Esophagus muscularis mucosa (tissue), 4 donors: ENCODE data around the gene DACH1. TPM values are rescaled to one million over a fixed set of nuclear protein-coding genes. Genes with fewer than 3 reads are reported as not detected.

Experiments
- DNase-seq: peaks from one replicate; pipeline ENCODE4 v3.0.0-alpha.2; 2017; ENCODE audit errors: extremely low spot score
- H3K27ac ChIP-seq, 4 donors: fragments of 200-600 bp; sonication (generic); replicated peaks in 1 of 4; 1 replicate in 3 of 4; 2 replicates in 1 of 4; pipeline ENCODE4 v1.5.1; 2016 to 2019; ENCODE audit warnings: mild to moderate bottlenecking in 1 of 4
- H3K27me3 ChIP-seq, 4 donors: fragments of 200-600 bp; sonication (generic); one replicate each; pipeline versions ENCODE4 v1.5.1 to v1.6.0; 2016 to 2019
- H3K36me3 ChIP-seq, 4 donors: fragments of 200-600 bp; sonication (generic); one replicate each; pipeline ENCODE4 v1.5.1; 2016 to 2019
- H3K4me1 ChIP-seq, 4 donors: fragments of 200-600 bp; sonication (generic); one replicate each; pipeline ENCODE4 v1.5.1; 2016 to 2019
- H3K4me3 ChIP-seq, 4 donors: fragments of 200-600 bp; sonication (generic); 1 replicate in 2 of 4; 2 replicates in 2 of 4; pipeline ENCODE4 v1.5.1; 2016 to 2019; ENCODE audit warnings: mild to moderate bottlenecking in 4 of 4, moderate library complexity in 1 of 4
- H3K9me3 ChIP-seq, 4 donors: fragments of 200-600 bp; sonication (generic); 1 replicate in 3 of 4; 2 replicates in 1 of 4; pipeline ENCODE4 v1.5.1; 2016 to 2019
- EP300 ChIP-seq: sonication (generic); formaldehyde crosslinking; IDR thresholded peaks from one replicate; pipeline ENCODE4 v1.6.1; 2017; ENCODE audit warnings: antibody characterized with exemption
- POLR2A ChIP-seq: fragments of 450-650 bp; IDR thresholded peaks from one replicate; pipeline ENCODE4 v1.6.1; 2017; ENCODE audit warnings: antibody characterized with exemption, moderate library complexity, mild to moderate bottlenecking, low read depth
- POLR2AphosphoS5 ChIP-seq, 2 donors: sonication (generic); formaldehyde crosslinking; IDR thresholded peaks; one replicate each; pipeline ENCODE4 v1.6.1; 2017; ENCODE audit warnings: antibody characterized with exemption in 2 of 2
- WGBS: methylation state at CpG from one replicate; pipeline ENCODE4 v1.1.5; 2018; 5-methylcytosine and 5-hydroxymethylcytosine counted together
- intact Hi-C: fragments of 100-400 bp; cut with DNase I; formaldehyde crosslinking; loops from one replicate; pipeline ENCODE4 v1.15.1; 2023
- total RNA-seq, 4 donors: library from RNA; depleted of rRNA; stranded (reverse); fragments of >200 nt; gene quantifications; one replicate each; pipeline versions ENCODE4 v1.1.0 to v1.2.1, GENCODE V29; 2016
- TF ChIP-seq, protein P1 (sequence below), 3 experiments: fragments of 200-600 bp in 2 of 3; fragments of 450-650 bp in 1 of 3; sonication (generic) in 2 of 3; IDR thresholded peaks; one replicate each; pipeline ENCODE4 v1.5.1; 2017 to 2019; ENCODE audit warnings: antibody characterized with exemption in 3 of 3, mild to moderate bottlenecking in 2 of 3, moderate library complexity in 1 of 3

DACH1 gene
- total RNA-seq, 4 donors from 2014 or later, result 1.2 to 2.0 (median 1.5) TPM

DNA sequence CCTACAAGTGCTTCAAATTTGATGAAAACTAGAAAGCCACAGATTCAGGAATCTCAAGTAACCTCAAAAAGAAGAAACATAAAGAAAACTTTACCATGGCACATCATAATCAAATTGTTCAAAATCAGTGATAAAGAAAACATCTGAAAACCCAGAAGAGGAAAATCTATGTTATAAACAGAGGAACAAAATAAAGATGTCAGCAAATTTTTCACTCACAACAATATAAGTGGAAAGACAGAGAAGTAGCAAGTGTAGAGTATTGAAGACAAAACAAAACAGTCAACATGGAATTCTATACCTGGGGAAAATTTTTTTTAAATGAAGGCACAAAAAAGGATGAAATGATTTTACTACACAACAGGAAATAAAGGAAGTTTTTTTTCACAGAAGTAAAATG, 470.9 kb downstream of the DACH1 start:
- Histone ChIP-seq H3K27me3 (no peaks in the 10 kb centered on the region), H3K27ac (no peak overlapping the region), H3K9me3 (peaks cover 0 to 1% (median under 1%) of the 10 kb centered on the region in 4 donors), H3K4me3 (no peak overlapping the region), H3K4me1 (no peaks in the 10 kb centered on the region), H3K36me3 (no peaks in the 10 kb centered on the region)
- intact Hi-C loops, result no loop called here
- no peak for DNase-seq
- no peak for TF ChIP-seq POLR2AphosphoS5 (IDR thresholded peaks at IDR 0.05)
- TF ChIP-seq POLR2A, result no peak
- TF ChIP-seq, protein P1, sequence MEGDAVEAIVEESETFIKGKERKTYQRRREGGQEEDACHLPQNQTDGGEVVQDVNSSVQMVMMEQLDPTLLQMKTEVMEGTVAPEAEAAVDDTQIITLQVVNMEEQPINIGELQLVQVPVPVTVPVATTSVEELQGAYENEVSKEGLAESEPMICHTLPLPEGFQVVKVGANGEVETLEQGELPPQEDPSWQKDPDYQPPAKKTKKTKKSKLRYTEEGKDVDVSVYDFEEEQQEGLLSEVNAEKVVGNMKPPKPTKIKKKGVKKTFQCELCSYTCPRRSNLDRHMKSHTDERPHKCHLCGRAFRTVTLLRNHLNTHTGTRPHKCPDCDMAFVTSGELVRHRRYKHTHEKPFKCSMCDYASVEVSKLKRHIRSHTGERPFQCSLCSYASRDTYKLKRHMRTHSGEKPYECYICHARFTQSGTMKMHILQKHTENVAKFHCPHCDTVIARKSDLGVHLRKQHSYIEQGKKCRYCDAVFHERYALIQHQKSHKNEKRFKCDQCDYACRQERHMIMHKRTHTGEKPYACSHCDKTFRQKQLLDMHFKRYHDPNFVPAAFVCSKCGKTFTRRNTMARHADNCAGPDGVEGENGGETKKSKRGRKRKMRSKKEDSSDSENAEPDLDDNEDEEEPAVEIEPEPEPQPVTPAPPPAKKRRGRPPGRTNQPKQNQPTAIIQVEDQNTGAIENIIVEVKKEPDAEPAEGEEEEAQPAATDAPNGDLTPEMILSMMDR (IDR thresholded peaks at IDR 0.05), result no peak
- no peak for TF ChIP-seq EP300

DNA sequence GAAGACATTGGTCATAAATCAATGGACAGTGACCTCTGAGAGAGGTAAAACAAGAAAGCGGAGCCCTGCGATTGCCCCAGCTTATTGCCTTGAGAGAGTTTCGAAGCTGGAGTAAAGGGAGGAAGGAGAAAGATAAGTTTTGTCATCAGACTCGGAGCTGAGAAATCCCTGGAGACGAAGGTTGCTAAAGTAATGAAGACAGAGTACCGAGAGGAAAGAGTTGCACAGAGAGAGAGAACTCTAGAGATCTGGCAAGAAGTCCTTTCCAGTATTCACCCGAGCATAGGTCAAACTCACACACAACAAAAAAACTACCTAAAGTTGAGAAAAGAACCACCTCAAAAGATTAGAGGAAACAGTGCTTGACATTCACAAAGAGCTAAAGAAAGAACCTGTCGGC, 472.0 kb downstream of the DACH1 start:
- WGBS, result 65% methylated on average over 8 of the region's 8 CpGs
- no peak for DNase-seq
- no peaks in the 10 kb centered on the region for H3K27me3 ChIP-seq
- H3K9me3 ChIP-seq, result peaks cover 0 to 10% (median 8%) of the 10 kb centered on the region in 4 donors
- intact Hi-C loops, result no loop called here
- H3K4me1 ChIP-seq, result no peaks in the 10 kb centered on the region
- TF ChIP-seq POLR2AphosphoS5 (IDR thresholded peaks at IDR 0.05) (no peak), POLR2A (no peak), EP300 (no peak)
- TF ChIP-seq, protein P1 (IDR thresholded peaks at IDR 0.05), result no peak
- no peak overlapping the region for H3K27ac ChIP-seq
- no peak overlapping the region for H3K4me3 ChIP-seq
- H3K36me3 ChIP-seq, result no peaks in the 10 kb centered on the region

DNA sequence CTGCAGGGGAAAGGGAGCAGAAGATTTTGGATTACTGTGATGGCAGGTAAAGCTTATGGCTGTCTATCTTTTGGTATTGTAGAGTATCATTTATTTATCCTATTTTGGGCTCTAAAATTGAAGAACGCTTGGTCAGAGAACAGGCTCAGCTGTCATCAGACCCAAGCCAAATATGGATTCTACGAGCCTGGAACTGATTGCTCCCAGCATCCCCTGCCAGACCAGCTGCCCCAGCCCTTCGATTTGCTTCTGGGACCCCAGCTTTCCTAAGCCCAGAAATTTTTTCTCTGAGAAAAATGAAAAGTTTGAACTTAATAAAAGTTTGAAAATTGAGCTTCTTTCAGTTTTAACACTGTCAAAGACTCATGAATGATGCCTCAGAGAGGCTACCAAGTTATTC, 472.8 kb downstream of the DACH1 start:
- no peaks in the 10 kb centered on the region for H3K4me1 ChIP-seq
- WGBS, result 77% methylated on average over 3 of the region's 3 CpGs
- peaks cover 0 to 10% (median 8%) of the 10 kb centered on the region in 4 donors for H3K9me3 ChIP-seq
- no peaks in the 10 kb centered on the region for H3K27me3 ChIP-seq
- DNase-seq, result no peak
- intact Hi-C loops, result no loop called here
- H3K36me3 ChIP-seq, result no peaks in the 10 kb centered on the region
- no peak for TF ChIP-seq EP300
- TF ChIP-seq, protein P1 (IDR thresholded peaks at IDR 0.05), result no peak
- no peak overlapping the region for H3K4me3 ChIP-seq
- H3K27ac ChIP-seq, result no peak overlapping the region
